Breast epithelium (tissue), 4 donors: ENCODE data around the gene EFNB2. TPM values are rescaled to one million over a fixed set of nuclear protein-coding genes. Genes with fewer than 3 reads are reported as not detected.

ENCODE experiments used
- DNase-seq, 2 donors: peaks; one replicate each; pipeline ENCODE4 v3.0.0-alpha.2; 2019; ENCODE audit warnings: low spot score in 2 of 2
- H3K27ac ChIP-seq, 2 donors: fragments of 200-600 bp; sonication (generic) in 1 of 2; one replicate each; pipeline ENCODE4 v1.5.1; 2016 to 2019; ENCODE audit warnings: mild to moderate bottlenecking in 1 of 2
- H3K27me3 ChIP-seq, 2 donors: fragments of 200-600 bp; sonication (generic) in 1 of 2; one replicate each; pipeline versions ENCODE4 v1.5.1 to v1.6.0; 2017 to 2019; ENCODE audit warnings: control low read depth in 1 of 2, mild to moderate bottlenecking in 1 of 2
- H3K36me3 ChIP-seq: fragments of 200-600 bp; one replicate; pipeline ENCODE4 v1.5.1; 2019
- H3K4me1 ChIP-seq, 2 donors: fragments of 200-600 bp; sonication (generic); one replicate each; pipeline ENCODE4 v1.5.1; 2016 to 2019; ENCODE audit warnings: control low read depth in 1 of 2
- H3K4me3 ChIP-seq, 3 donors: fragments of 200-600 bp; sonication (generic); 1 replicate in 2 of 3; 2 replicates in 1 of 3; pipeline ENCODE4 v1.5.1; 2016 to 2019; ENCODE audit warnings: mild to moderate bottlenecking in 3 of 3, moderate library complexity in 2 of 3
- H3K9me3 ChIP-seq, 2 donors: fragments of 200-600 bp; sonication (generic) in 1 of 2; one replicate each; pipeline ENCODE4 v1.5.1; 2016 to 2019; ENCODE audit warnings: control low read depth in 1 of 2
- POLR2A ChIP-seq: fragments of 450-650 bp; IDR thresholded peaks from one replicate; pipeline ENCODE4 v1.6.1; 2016; ENCODE audit warnings: antibody characterized with exemption, mild to moderate bottlenecking, moderate library complexity
- POLR2AphosphoS5 ChIP-seq, 3 donors: sonication (generic); formaldehyde crosslinking; IDR thresholded peaks; one replicate each; pipeline ENCODE4 v1.6.1; 2017; ENCODE audit warnings: antibody characterized with exemption in 3 of 3
- intact Hi-C: fragments of 100-400 bp; cut with DNase I; formaldehyde crosslinking; loops from one replicate; pipeline ENCODE4 v1.15.1; 2023; ENCODE audit warnings: low total_unique reads
- total RNA-seq, 3 donors: library from RNA; depleted of rRNA; stranded (reverse); fragments of >200 nt; gene quantifications; one replicate each; pipeline ENCODE4 v1.1.0, GENCODE V29; 2016
- TF ChIP-seq, protein P1 (sequence below), 3 donors: fragments of 450-650 bp; IDR thresholded peaks; one replicate each; pipeline ENCODE4 v1.5.1; 2016 to 2017; ENCODE audit warnings: antibody characterized with exemption in 3 of 3, mild to moderate bottlenecking in 3 of 3, moderate library complexity in 3 of 3

EFNB2 gene
- total RNA-seq, 3 donors from 2014 or later, result 9.4 to 15.7 (median 15.2) TPM

DNA sequence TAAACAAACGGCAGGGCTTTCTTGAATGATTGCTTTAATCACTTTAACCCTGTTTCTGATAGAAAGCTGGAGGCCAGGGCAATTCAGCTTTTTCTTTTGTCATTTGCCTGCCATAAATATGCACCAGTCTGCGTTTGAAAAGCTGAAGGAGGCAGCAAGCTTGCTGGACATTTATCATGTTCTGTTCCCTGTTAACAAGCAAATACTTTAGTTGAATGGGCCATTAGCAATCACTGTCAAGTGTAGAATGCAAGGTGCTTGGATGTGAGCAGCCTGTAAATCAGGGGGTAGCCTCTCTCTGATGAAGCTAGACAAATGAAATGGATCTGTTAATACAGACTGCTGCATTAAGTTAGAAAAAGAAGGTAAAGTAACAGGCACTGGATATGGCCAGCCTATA, 7.6 kb downstream of the EFNB2 start:
- Histone ChIP-seq H3K27ac (no peak overlapping the region), H3K9me3 (no peaks in the 10 kb centered on the region), H3K4me1 (peaks cover 0 to 12% of the 10 kb centered on the region in 2 donors), H3K4me3 (no peak overlapping the region), H3K36me3 (no peaks in the 10 kb centered on the region), H3K27me3 (no peaks in the 10 kb centered on the region)
- intact Hi-C loops, result no loop called here
- no peak for TF ChIP-seq POLR2A
- TF ChIP-seq, protein P1, sequence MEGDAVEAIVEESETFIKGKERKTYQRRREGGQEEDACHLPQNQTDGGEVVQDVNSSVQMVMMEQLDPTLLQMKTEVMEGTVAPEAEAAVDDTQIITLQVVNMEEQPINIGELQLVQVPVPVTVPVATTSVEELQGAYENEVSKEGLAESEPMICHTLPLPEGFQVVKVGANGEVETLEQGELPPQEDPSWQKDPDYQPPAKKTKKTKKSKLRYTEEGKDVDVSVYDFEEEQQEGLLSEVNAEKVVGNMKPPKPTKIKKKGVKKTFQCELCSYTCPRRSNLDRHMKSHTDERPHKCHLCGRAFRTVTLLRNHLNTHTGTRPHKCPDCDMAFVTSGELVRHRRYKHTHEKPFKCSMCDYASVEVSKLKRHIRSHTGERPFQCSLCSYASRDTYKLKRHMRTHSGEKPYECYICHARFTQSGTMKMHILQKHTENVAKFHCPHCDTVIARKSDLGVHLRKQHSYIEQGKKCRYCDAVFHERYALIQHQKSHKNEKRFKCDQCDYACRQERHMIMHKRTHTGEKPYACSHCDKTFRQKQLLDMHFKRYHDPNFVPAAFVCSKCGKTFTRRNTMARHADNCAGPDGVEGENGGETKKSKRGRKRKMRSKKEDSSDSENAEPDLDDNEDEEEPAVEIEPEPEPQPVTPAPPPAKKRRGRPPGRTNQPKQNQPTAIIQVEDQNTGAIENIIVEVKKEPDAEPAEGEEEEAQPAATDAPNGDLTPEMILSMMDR (IDR thresholded peaks at IDR 0.05), result no peak
- TF ChIP-seq POLR2AphosphoS5 (IDR thresholded peaks at IDR 0.05), result no peak
- DNase-seq, result no peak

DNA sequence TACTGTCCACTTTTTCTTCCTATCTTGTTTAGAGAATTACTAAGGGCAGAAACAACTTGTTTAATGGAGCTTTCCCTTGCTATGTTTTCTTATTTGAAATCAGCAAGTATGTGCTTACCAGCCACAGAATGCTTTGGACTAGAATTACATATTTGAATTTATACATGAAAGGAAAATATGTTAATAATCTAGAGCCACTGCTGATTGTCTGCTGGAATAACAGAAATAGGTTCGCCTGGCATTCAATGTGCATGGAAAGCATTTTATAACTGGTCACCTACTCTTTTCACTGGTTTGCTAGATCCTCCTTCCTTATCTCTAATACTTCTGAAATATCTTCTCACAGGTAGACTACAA, 8.0 kb downstream of the EFNB2 start:
- intact Hi-C loops, result no loop called here
- no peaks in the 10 kb centered on the region for H3K36me3 ChIP-seq
- peaks cover 0 to 8% of the 10 kb centered on the region in 2 donors for H3K4me1 ChIP-seq
- H3K27ac ChIP-seq, result no peak overlapping the region
- no peak for DNase-seq
- TF ChIP-seq, protein P1 (IDR thresholded peaks at IDR 0.05), result no peak
- TF ChIP-seq POLR2A (no peak), POLR2AphosphoS5 (IDR thresholded peaks at IDR 0.05) (no peak)
- H3K9me3 ChIP-seq, result no peaks in the 10 kb centered on the region
- no peak overlapping the region for H3K4me3 ChIP-seq
- no peaks in the 10 kb centered on the region for H3K27me3 ChIP-seq

DNA sequence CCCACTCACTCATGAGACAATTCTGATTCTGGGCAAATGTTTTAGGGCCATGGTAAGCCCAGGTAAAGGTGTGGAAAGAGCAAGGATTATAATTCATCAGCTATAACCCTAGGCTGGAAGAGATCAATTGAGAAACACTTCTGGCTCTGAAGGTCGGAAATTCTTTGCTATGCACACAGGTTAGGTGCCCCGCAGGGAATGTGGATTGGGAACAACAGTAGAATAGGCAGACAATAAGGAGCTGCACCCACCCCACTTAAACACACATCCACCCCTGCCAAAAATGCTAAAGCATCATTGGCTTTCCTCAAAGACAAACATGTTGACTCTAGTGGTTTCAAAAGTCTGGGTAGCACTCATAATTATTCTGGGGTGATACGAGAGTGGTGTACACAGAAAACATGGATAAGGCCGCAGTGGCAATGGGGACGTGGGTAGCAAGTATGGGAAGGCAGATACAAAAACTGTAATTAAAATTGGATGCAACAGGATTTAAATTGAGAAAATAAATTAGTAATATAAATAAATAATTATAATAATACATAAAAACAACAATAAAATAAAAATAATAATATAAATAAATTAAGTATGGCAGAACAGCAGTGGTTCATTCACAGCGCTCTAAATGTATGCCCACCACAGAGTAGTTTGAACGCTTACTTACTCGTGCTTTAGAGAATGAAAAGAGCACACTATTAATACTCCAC, 8.6 kb downstream of the EFNB2 start:
- H3K27me3 ChIP-seq, result no peaks in the 10 kb centered on the region
- H3K4me3 ChIP-seq, result no peak overlapping the region
- DNase-seq, result no peak
- H3K27ac ChIP-seq, result no peak overlapping the region
- intact Hi-C loops, result no loop called here
- H3K9me3 ChIP-seq, result no peaks in the 10 kb centered on the region
- TF ChIP-seq POLR2AphosphoS5 (IDR thresholded peaks at IDR 0.05) (no peak), POLR2A (no peak)
- TF ChIP-seq, protein P1 (IDR thresholded peaks at IDR 0.05), result no peak
- peaks cover 0 to 5% of the 10 kb centered on the region in 2 donors for H3K4me1 ChIP-seq
- H3K36me3 ChIP-seq, result no peaks in the 10 kb centered on the region

DNA sequence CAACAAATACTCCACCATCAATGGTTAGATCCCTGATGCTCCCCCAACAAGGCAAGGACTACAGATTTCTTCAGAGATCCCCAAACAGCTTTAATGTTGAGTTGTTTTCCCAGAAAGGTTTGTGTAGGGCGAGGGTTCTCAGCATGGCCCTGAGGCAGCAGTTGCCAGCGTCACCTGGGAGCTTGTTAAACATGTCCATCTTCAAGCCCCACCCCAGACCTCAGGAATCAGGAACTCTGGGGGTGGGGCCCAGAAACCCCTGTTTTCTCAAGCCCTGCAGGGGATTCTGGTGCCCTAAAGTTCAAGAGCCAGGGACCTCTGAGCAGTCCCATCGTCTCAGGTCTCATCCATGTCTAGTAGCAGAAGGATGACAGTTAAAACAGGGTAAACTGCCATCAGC, 9.6 kb downstream of the EFNB2 start:
- H3K4me1 ChIP-seq, result peaks cover 0 to 5% of the 10 kb centered on the region in 2 donors
- no peak for DNase-seq
- H3K9me3 ChIP-seq, result no peaks in the 10 kb centered on the region
- H3K4me3 ChIP-seq, result no peak overlapping the region
- H3K27ac ChIP-seq, result peak overlapping the region; percentile 1 to 12
- intact Hi-C loops, result no loop called here
- no peaks in the 10 kb centered on the region for H3K36me3 ChIP-seq
- H3K27me3 ChIP-seq, result no peaks in the 10 kb centered on the region
- TF ChIP-seq, protein P1 (IDR thresholded peaks at IDR 0.05), result no peak
- TF ChIP-seq POLR2A (no peak), POLR2AphosphoS5 (IDR thresholded peaks at IDR 0.05) (no peak)

DNA sequence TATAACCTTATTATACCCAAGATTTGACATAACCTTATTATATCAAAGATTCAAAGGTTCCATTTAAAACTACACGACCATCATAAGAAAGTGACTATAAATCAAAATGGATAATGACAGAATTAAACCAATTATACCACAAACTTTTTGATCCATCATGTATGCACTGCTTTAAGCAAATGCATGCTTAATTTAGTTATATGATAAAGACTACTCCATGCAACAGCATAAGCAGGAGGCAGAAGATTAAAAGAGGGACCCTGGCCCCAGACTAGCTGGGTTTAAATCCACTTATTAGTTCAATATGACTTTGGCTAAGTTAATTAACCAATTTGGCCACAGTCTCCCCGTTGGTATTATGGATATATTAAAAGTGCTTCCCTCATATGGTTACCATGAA, 11.4 kb downstream of the EFNB2 start:
- DNase-seq, result no peak
- Histone ChIP-seq H3K4me3 (no peak overlapping the region), H3K36me3 (no peaks in the 10 kb centered on the region), H3K4me1 (peaks cover 0 to 5% of the 10 kb centered on the region in 2 donors), H3K27ac (no peak overlapping the region), H3K27me3 (no peaks in the 10 kb centered on the region), H3K9me3 (no peaks in the 10 kb centered on the region)
- intact Hi-C loops, result no loop called here
- TF ChIP-seq POLR2A, result no peak
- TF ChIP-seq, protein P1 (IDR thresholded peaks at IDR 0.05), result no peak
- TF ChIP-seq POLR2AphosphoS5 (IDR thresholded peaks at IDR 0.05), result no peak
